ENCODE results near the gene CPED1.
"Not testable (repeated sequence)": the region's sequence is repeated elsewhere in the genome, so short reads cannot be mapped to it uniquely, and the experiment has no call there.

Gene CPED1

DNA sequence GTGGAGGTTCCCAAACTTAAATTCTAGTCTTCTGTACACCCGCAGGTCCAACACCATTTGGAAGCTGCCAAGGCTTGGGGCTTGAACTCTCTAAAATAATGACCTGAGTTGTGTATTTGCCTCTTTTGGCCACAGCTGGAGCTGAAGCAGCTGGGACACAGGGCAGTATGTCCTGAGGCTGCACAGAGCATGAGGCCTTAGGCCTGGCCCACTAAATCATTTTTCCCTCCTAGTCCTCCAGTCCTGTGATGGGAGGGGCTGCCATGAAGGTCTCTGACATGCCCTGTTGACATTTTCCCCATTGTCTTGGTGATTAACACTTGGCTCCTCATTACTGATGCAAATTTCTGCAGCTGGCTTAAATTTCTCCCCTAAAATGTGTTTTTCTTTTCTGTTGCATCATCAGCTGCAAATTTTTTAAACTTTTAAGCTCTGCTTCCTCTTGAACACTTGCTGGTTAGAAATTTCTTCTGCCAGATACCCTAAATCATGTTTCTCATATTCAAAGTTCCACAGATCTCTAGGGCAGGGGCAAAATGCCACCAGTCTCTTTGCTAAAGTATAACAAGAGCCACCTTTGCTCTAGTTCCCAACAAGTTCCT lies 296.7 kb downstream of the CPED1 start:
- Histone ChIP-seq H3K27me3 (ENCODE audit: control insufficient read depth in 1 of 2, insufficient read depth in 2 of 2, low read length in 2 of 2) (no peaks in the 10 kb centered on the region), H3K27ac (ENCODE audit: low read length) (no peak overlapping the region), H3K9me3 (ENCODE audit: control insufficient read depth in 2 of 2, low read length in 2 of 2) (no peaks in the 10 kb centered on the region), H3K36me3 (ENCODE audit: control insufficient read depth in 2 of 2, insufficient read depth in 2 of 2, low read length in 2 of 2) (peaks cover 3 to 21% of the 10 kb centered on the region in 2 donors), H3K9ac (ENCODE audit: low read length in 2 of 2) (no peak overlapping the region), H3K4me3 (ENCODE audit: low read length in 2 of 2) (no peak overlapping the region), H3K4me1 (ENCODE audit: control insufficient read depth, insufficient read depth, low read length) (no peaks in the 10 kb centered on the region)

DNA sequence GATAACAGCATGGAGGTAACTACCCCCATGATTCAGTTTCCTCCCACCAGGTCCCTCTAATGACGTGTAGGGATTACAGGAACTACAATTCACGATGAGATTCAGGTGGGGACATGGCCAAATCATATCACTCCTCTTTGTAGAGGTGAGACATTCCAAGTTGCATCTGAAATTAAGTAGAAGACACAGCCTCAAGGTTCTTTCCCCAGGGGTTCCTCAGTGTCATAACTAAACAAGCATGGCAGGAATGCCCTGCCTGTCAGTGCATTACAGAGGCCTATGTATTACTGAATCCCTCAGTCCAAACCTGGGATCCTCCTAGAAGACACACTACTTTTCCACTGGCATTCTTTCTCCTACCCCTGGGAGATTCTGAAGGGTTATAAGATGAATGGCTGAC lies 297.7 kb downstream of the CPED1 start:
- Histone ChIP-seq H3K27ac (ENCODE audit: low read length) (no peak overlapping the region), H3K4me3 (ENCODE audit: low read length in 2 of 2) (no peak overlapping the region), H3K36me3 (ENCODE audit: control insufficient read depth in 2 of 2, insufficient read depth in 2 of 2, low read length in 2 of 2) (peaks cover 3 to 19% of the 10 kb centered on the region in 2 donors), H3K27me3 (ENCODE audit: control insufficient read depth in 1 of 2, insufficient read depth in 2 of 2, low read length in 2 of 2) (no peaks in the 10 kb centered on the region), H3K4me1 (ENCODE audit: control insufficient read depth, insufficient read depth, low read length) (no peaks in the 10 kb centered on the region), H3K9me3 (ENCODE audit: control insufficient read depth in 2 of 2, low read length in 2 of 2) (no peaks in the 10 kb centered on the region), H3K9ac (ENCODE audit: low read length in 2 of 2) (no peak overlapping the region)

DNA sequence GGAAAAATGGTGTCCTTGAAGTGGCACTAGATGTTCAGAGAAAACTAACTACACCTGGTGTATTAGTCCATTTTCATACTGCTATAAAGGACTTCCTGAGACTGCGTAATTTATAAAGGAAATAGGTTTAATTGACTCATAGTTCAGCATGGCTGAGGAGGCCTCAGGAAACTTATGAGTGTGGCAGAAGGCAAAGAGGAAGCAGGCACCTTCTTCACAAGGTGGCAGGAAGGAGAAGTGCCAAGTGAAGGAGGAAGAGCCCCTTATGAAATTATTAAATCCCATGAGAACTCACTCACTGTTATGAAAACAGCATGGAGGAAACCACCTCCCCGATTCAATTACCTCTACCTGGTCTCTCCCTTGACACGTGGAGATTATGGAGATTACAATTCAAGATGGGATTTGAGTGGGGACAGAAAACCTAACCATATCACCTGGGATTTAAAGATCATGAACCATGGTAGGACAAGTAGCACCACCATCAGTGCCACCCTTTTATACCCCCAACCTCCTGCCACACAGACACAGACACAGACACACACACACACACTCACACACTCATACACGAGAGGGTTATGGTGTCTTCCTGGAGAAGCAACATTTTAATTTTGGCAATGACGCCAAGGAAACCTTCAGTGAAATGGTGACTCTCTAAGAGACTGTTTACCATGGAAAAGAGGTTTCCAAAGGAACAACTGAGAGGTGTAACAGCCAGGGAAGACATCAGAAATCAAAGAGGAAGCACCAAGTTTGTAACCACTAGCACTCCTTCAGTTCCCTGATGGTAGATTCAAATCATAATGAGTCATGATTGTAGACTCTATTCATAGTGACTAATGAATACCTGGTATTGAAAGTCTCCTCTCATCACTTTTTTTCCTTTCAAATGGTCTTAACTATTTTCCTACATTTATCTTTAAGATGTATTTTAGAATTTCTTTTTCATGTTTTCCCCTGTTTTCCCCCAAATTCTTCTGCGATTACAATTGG lies 298.5 kb downstream of the CPED1 start:
- Histone ChIP-seq H3K9me3 (ENCODE audit: control insufficient read depth in 2 of 2, low read length in 2 of 2) (no peaks in the 10 kb centered on the region), H3K4me3 (ENCODE audit: low read length in 2 of 2) (no peak overlapping the region), H3K9ac (ENCODE audit: low read length in 2 of 2) (no peak overlapping the region), H3K4me1 (ENCODE audit: control insufficient read depth, insufficient read depth, low read length) (no peaks in the 10 kb centered on the region), H3K27ac (ENCODE audit: low read length) (no peak overlapping the region), H3K36me3 (ENCODE audit: control insufficient read depth in 2 of 2, insufficient read depth in 2 of 2, low read length in 2 of 2) (peaks cover 3 to 19% of the 10 kb centered on the region in 2 donors), H3K27me3 (ENCODE audit: control insufficient read depth in 1 of 2, insufficient read depth in 2 of 2, low read length in 2 of 2) (no peaks in the 10 kb centered on the region)

DNA sequence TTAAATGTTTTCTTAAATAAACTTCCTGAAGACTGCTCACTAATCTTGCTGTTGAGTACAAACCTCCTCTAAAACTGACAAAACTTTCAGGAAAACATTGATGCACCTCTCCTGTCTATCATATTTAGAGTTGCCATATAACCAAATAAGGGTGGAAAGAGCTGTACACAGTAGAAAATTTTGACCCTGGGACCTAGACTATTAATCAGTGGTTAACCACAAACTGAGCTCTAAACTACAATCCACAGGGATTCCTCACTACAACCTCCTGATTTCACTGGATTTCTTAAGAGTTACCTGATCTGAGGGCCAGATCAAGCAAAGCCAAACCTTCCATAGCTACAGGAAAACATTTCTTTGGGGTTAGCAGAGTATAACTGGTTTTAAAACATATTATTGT lies 300.4 kb downstream of the CPED1 start:
- H3K4me1 ChIP-seq (ENCODE audit: control insufficient read depth, insufficient read depth, low read length) = no peaks in the 10 kb centered on the region
- no peak overlapping the region for H3K27ac ChIP-seq (ENCODE audit: low read length)
- H3K9ac ChIP-seq (ENCODE audit: low read length in 2 of 2) = no peak overlapping the region
- no peaks in the 10 kb centered on the region for H3K9me3 ChIP-seq (ENCODE audit: control insufficient read depth in 2 of 2, low read length in 2 of 2)
- no peak overlapping the region for H3K4me3 ChIP-seq (ENCODE audit: low read length in 2 of 2)
- H3K27me3 ChIP-seq (ENCODE audit: control insufficient read depth in 1 of 2, insufficient read depth in 2 of 2, low read length in 2 of 2) = no peaks in the 10 kb centered on the region
- H3K36me3 ChIP-seq (ENCODE audit: control insufficient read depth in 2 of 2, insufficient read depth in 2 of 2, low read length in 2 of 2) = peaks cover 3 to 17% of the 10 kb centered on the region in 2 donors

DNA sequence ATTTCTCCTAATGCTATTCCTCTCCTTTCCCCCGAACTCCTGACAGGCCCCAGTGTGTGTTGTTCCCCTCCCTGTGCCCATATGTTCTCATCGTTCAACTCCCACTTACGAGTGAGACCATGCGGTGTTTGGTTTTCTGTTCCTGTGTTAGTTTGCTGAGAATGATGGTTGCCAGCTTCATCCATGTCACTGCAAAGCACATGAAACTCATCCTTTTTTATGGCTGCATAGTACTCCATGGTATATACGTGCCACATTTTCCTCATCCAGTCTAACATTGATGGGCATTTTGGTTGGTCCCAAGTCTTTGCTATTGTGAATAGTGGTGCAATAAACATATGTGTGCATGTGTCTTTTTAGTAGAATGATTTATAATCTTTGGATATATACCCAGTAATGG lies 301.4 kb downstream of the CPED1 start:
- H3K4me1 ChIP-seq (ENCODE audit: control insufficient read depth, insufficient read depth, low read length); H3K9me3 ChIP-seq (ENCODE audit: control insufficient read depth in 2 of 2, low read length in 2 of 2); H3K9ac ChIP-seq (ENCODE audit: low read length in 2 of 2); H3K27ac ChIP-seq (ENCODE audit: low read length); H3K27me3 ChIP-seq (ENCODE audit: control insufficient read depth in 1 of 2, insufficient read depth in 2 of 2, low read length in 2 of 2); H3K4me3 ChIP-seq (ENCODE audit: low read length in 2 of 2): not testable (repeated sequence)
- H3K36me3 ChIP-seq (ENCODE audit: control insufficient read depth in 2 of 2, insufficient read depth in 2 of 2, low read length in 2 of 2) = peaks cover 7 to 18% of the 10 kb centered on the region in 2 donors

DNA sequence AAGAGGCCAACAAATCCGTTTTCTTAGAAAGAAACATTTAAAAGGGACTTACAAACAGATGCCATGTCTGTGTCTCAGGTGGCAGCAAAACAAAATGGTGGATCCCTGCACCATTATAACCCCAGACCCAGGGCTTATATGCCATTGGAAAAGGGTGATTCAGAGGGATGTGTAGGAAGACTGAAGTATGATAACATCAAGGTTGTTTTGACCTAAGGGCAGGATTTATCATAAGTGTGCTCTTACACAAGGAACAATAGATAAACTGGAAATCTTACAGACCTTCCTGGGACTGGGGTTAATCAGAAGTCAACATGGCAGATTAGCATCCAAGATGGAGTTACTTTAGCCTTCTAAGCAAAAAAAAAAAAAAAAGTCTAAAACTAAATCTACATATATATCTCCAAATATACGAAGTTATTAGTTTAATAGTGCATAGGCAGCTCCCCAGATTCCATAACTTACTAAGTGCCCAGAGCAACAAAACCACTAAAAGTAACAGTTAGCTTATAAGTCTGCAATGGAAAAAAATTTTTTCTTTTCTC lies 306.0 kb downstream of the CPED1 start:
- no peak overlapping the region for H3K9ac ChIP-seq (ENCODE audit: low read length in 2 of 2)

DNA sequence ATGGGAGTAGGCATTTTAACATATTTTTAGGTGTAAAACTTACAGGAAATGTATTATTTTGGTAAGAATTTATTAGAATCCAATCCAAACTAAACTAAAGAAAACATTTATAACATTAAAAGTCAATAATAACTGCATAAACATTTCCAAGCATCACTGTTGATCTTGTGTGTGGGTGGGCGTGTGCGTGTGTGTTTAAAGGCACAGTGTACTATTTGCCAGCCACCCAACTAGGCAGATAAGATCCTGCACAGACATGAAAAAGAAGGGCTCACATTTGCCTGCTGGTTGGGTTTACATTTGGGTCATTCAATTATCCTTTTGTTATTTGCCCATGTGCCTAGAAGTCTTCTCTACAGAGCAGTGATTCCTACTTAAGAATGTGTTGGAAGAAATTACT lies 309.3 kb downstream of the CPED1 start:
- Histone ChIP-seq H3K9ac (ENCODE audit: low read length in 2 of 2) (no peak overlapping the region), H3K9me3 (ENCODE audit: control insufficient read depth in 2 of 2, low read length in 2 of 2) (no peaks in the 10 kb centered on the region), H3K27me3 (ENCODE audit: control insufficient read depth in 1 of 2, insufficient read depth in 2 of 2, low read length in 2 of 2) (no peaks in the 10 kb centered on the region), H3K36me3 (ENCODE audit: control insufficient read depth in 2 of 2, insufficient read depth in 2 of 2, low read length in 2 of 2) (peaks cover 11% of the 10 kb centered on the region in 2 donors), H3K4me1 (ENCODE audit: control insufficient read depth, insufficient read depth, low read length) (no peaks in the 10 kb centered on the region), H3K27ac (ENCODE audit: low read length) (no peak overlapping the region), H3K4me3 (ENCODE audit: low read length in 2 of 2) (no peak overlapping the region)

More for the DNA sequence above, 306.0 kb downstream of the CPED1 start:
- Histone ChIP-seq H3K4me3 (ENCODE audit: low read length in 2 of 2) (no peak overlapping the region), H3K4me1 (ENCODE audit: control insufficient read depth, insufficient read depth, low read length) (no peaks in the 10 kb centered on the region), H3K9me3 (ENCODE audit: control insufficient read depth in 2 of 2, low read length in 2 of 2) (no peaks in the 10 kb centered on the region), H3K27me3 (ENCODE audit: control insufficient read depth in 1 of 2, insufficient read depth in 2 of 2, low read length in 2 of 2) (no peaks in the 10 kb centered on the region), H3K36me3 (ENCODE audit: control insufficient read depth in 2 of 2, insufficient read depth in 2 of 2, low read length in 2 of 2) (peaks cover 11 to 13% of the 10 kb centered on the region in 2 donors), H3K27ac (ENCODE audit: low read length) (no peak overlapping the region)

DNA sequence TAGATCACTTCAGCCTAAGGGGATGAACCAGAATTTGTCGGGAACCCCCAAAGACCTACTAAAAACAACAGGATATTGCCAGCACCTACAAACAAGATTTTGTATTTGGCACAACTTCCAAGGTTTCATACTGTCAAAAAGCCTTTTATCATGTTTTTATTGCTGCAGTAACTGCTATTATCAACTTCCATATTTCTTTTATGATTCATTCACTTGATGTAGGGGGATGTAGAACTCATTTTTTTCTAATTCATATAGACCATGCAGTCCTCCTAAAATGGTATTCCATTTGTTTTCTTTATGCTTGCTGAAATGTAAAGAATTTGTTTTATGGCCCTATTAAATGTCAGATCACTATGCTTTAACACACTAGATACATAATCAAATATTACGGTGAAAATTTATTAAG lies 310.3 kb downstream of the CPED1 start:
- no peak overlapping the region for H3K27ac ChIP-seq (ENCODE audit: low read length)
- H3K9me3 ChIP-seq (ENCODE audit: control insufficient read depth in 2 of 2, low read length in 2 of 2) = no peaks in the 10 kb centered on the region
- peaks cover 8% of the 10 kb centered on the region in 2 donors for H3K36me3 ChIP-seq (ENCODE audit: control insufficient read depth in 2 of 2, insufficient read depth in 2 of 2, low read length in 2 of 2)
- no peaks in the 10 kb centered on the region for H3K4me1 ChIP-seq (ENCODE audit: control insufficient read depth, insufficient read depth, low read length)
- H3K27me3 ChIP-seq (ENCODE audit: control insufficient read depth in 1 of 2, insufficient read depth in 2 of 2, low read length in 2 of 2) = no peaks in the 10 kb centered on the region
- H3K9ac ChIP-seq (ENCODE audit: low read length in 2 of 2) = no peak overlapping the region
- H3K4me3 ChIP-seq (ENCODE audit: low read length in 2 of 2) = no peak overlapping the region

DNA sequence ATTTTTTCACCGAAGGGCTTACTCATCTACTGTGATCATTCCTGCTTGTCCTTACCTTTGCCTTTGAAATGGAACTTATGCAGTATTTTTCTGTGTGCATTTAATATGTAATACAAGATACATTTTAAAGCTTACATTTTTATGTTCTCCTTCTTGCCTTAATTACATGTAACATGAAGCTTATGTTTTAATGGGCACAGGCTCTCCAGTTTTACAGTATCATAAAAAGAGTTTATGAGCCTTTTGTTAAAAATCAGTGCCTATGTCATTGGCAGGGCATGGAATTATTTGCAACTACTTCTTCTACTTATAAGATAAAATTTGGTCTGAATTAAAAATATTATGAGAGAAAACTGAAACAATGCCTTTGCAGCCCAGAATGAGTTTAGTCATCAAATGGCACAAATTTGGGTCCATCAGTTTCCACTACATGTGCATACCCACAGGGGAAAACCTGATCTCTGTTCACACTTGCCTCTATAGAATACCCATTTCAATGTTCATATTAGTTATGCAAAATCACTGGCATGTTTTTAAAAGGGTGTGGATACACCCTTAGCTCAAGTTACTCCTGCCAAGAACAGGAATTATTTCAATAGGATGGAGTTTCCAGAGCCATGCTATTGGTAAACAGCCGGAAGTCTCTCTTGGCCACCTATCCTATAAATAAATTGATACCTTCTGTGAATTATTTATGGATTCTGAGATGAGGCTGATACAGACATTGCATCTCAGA lies 312.3 kb downstream of the CPED1 start:
- Histone ChIP-seq H3K27ac (ENCODE audit: low read length) (no peak overlapping the region), H3K4me3 (ENCODE audit: low read length in 2 of 2) (no peak overlapping the region), H3K36me3 (ENCODE audit: control insufficient read depth in 2 of 2, insufficient read depth in 2 of 2, low read length in 2 of 2) (no peaks in the 10 kb centered on the region), H3K9ac (ENCODE audit: low read length in 2 of 2) (no peak overlapping the region), H3K27me3 (ENCODE audit: control insufficient read depth in 1 of 2, insufficient read depth in 2 of 2, low read length in 2 of 2) (no peaks in the 10 kb centered on the region), H3K4me1 (ENCODE audit: control insufficient read depth, insufficient read depth, low read length) (no peaks in the 10 kb centered on the region), H3K9me3 (ENCODE audit: control insufficient read depth in 2 of 2, low read length in 2 of 2) (no peaks in the 10 kb centered on the region)

DNA sequence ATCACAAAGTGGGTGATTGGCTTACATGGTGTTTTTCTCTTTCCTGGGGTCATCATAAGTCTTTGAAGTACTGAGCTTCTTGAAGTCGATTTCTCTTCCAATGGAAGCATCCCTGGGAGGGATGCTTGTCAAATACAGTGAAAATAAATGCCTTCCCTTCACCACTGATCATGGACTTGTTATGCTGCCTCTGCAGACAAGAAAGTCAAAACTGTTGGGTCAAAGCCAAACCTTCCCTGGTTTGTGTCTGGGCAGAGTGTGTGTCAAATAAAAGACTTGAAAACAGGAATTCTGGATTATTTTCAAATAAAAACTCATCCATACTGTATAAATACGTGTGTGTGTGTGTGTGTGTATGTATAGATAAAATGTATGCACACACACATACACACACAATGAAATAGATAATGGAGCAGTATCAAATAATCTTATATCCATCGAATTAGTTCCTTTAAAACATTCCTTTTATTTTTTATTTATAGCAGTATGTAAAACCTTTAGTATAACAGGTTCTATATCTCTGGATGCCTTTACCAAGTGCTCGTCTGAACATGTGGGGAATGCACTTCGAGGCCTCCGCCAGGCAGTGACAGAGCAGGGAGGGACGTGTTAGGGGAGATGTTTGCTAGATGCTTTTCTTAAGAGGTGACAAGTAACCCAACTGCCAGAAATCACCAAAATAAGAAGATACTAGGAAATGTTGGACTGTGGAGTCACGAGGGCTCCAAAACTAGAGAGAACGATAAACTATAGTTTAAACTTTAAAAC lies 313.1 kb downstream of the CPED1 start:
- H3K9me3 ChIP-seq (ENCODE audit: control insufficient read depth in 2 of 2, low read length in 2 of 2) = no peaks in the 10 kb centered on the region
- no peak overlapping the region for H3K9ac ChIP-seq (ENCODE audit: low read length in 2 of 2)
- no peaks in the 10 kb centered on the region for H3K27me3 ChIP-seq (ENCODE audit: control insufficient read depth in 1 of 2, insufficient read depth in 2 of 2, low read length in 2 of 2)
- H3K36me3 ChIP-seq (ENCODE audit: control insufficient read depth in 2 of 2, insufficient read depth in 2 of 2, low read length in 2 of 2) = no peaks in the 10 kb centered on the region
- no peaks in the 10 kb centered on the region for H3K4me1 ChIP-seq (ENCODE audit: control insufficient read depth, insufficient read depth, low read length)
- no peak overlapping the region for H3K27ac ChIP-seq (ENCODE audit: low read length)
- H3K4me3 ChIP-seq (ENCODE audit: low read length in 2 of 2) = no peak overlapping the region
